Neural crest cell (in vitro differentiated cells): ENCODE results near the gene LINGO3. TPM values are rescaled to one million over a fixed set of nuclear protein-coding genes. Genes with fewer than 3 reads are reported as not detected.
A peak's percentile ranks its signal among the peaks of the same experiment; 100 is the strongest.

Source experiments
- DNase-seq: peaks from one replicate; pipeline ENCODE4 v3.0.0; 2021; ENCODE audit warnings: low read depth, mixed read lengths, low spot score
- H3K27ac Mint-ChIP-seq: one replicate; pipeline ENCODE4 v1.8.0; 2021; ENCODE audit warnings: mild to moderate bottlenecking, mixed read lengths; ENCODE audit not compliant: unreplicated experiment
- H3K27me3 Mint-ChIP-seq: 2 replicates; pipeline ENCODE4 v1.8.0; 2021; ENCODE audit warnings: low read depth, mild to moderate bottlenecking, mixed read lengths
- H3K36me3 Mint-ChIP-seq: 2 replicates; pipeline ENCODE4 v1.8.0; 2021; ENCODE audit warnings: low read depth, mild to moderate bottlenecking, mixed read lengths
- H3K4me1 Mint-ChIP-seq: 2 replicates; pipeline ENCODE4 v1.8.0; 2021; ENCODE audit warnings: mixed read lengths
- H3K4me3 Mint-ChIP-seq: one replicate; pipeline ENCODE4 v1.8.0; 2021; ENCODE audit warnings: mild to moderate bottlenecking, mixed read lengths
- H3K9me3 Mint-ChIP-seq: 2 replicates; pipeline ENCODE4 v1.8.0; 2021; ENCODE audit warnings: mixed read lengths
- total RNA-seq: library from RNA; stranded (reverse); gene quantifications from 2 replicates; pipeline ENCODE4 v1.2.1, GENCODE V29; 2021
- TF ChIP-seq, protein P1 (sequence below): fragments of 200-600 bp; sonication (generic); conservative IDR thresholded peaks from 2 replicates; pipeline ENCODE4 v1.5.0; 2021; ENCODE audit warnings: antibody characterized with exemption, mild to moderate bottlenecking

Gene LINGO3
- total RNA-seq, 1 donor from 2014 or later = not detected

DNA sequence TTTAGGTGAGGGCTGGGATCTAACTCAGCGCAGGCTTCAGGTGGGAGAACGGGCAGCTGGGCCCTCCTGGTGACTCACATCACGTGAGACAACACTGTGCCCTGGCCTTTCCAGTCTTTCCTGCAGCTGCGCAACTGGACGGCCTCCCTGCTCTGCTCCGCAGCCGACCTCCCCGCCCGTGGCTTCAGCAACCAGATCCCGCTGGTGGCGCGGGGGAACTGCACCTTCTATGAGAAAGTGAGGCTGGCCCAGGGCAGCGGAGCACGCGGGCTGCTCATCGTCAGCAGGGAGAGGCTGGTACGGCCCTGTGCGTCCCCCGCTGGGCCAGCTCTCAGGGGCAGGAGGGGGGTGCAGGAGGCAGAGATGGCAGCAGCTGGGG is 29.4 kb upstream of the LINGO3 start:
- Mint-ChIP-seq H3K4me1 (peaks cover 26% of the 10 kb centered on the region), H3K27me3 (no peaks in the 10 kb centered on the region), H3K4me3 (peak overlapping the region; percentile 66), H3K9me3 (peaks cover 5% of the 10 kb centered on the region), H3K27ac (peak overlapping the region; percentile 50), H3K36me3 (peaks cover 9% of the 10 kb centered on the region)
- peak; percentile 69 for DNase-seq
- TF ChIP-seq, protein P1, sequence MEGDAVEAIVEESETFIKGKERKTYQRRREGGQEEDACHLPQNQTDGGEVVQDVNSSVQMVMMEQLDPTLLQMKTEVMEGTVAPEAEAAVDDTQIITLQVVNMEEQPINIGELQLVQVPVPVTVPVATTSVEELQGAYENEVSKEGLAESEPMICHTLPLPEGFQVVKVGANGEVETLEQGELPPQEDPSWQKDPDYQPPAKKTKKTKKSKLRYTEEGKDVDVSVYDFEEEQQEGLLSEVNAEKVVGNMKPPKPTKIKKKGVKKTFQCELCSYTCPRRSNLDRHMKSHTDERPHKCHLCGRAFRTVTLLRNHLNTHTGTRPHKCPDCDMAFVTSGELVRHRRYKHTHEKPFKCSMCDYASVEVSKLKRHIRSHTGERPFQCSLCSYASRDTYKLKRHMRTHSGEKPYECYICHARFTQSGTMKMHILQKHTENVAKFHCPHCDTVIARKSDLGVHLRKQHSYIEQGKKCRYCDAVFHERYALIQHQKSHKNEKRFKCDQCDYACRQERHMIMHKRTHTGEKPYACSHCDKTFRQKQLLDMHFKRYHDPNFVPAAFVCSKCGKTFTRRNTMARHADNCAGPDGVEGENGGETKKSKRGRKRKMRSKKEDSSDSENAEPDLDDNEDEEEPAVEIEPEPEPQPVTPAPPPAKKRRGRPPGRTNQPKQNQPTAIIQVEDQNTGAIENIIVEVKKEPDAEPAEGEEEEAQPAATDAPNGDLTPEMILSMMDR = peak; percentile 58

DNA sequence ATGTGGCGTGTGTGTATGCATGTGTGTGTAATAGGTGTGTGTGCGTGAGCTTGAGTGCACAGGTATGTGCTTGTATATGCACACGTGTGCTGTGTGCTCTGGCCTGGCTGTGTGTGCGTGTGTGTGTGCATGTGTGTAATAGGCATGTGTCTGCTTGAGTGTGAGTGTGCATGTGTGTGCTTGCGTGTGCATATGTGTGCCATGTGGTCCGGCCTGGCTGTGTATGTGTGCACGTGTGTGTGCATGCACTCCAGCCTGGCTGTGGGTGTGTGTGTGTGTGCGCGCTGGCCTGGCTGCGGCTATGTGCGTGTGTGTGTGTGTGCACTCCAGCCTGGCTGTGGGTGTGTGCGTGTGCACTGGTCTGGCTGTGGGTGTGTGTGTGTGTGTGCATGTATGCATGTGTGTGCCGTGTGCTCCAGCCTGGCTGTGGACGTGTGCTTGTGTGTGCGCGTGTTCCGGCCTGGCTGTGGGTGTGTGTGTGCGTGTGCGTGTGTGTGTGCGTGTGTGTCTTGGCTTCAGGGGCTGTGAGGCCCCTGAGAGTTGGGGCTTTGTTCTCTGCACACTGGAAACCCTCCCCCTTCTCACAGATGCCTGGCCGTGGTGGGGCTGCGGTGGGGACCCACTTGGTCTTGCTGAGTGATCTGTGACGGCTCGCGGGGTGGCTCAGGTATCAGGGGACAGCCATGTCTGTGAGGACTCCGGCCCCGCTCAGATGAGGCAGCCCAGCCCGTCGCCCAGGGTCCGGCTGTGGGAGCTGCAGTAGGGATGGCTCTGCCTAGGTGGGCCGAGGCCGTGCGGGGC is 28.8 kb upstream of the LINGO3 start:
- no peak for DNase-seq
- peaks cover 9% of the 10 kb centered on the region for H3K36me3 Mint-ChIP-seq
- H3K9me3 Mint-ChIP-seq = peaks cover 5% of the 10 kb centered on the region
- peak overlapping the region; percentile 66 for H3K4me3 Mint-ChIP-seq
- peak overlapping the region; percentile 53 for H3K27ac Mint-ChIP-seq
- H3K27me3 Mint-ChIP-seq = no peaks in the 10 kb centered on the region
- TF ChIP-seq, protein P1 = no peak
- H3K4me1 Mint-ChIP-seq = peaks cover 26% of the 10 kb centered on the region

DNA sequence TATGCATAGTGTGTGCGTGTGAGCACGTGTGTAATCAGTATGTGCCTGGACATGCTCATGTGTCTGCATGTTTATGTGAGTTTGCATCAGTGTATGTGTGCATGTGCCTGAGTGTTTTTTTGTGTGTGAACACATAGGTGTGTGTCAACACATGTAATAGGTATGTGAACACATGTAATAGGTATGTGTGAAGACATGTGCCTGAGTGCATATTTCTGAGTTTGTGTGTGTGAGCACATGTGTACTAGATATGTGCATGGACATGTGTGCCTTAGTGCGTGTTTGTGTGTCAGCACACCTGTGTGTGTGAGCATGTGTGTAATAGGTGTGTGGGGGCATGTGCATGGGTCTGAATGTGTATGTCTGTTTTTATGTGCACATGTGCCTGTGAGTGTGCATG is 27.9 kb upstream of the LINGO3 start:
- Mint-ChIP-seq H3K9me3 (peaks cover 5% of the 10 kb centered on the region), H3K4me1 (peaks cover 34% of the 10 kb centered on the region), H3K27me3 (no peaks in the 10 kb centered on the region), H3K27ac (peak overlapping the region; percentile 28), H3K36me3 (peaks cover 9% of the 10 kb centered on the region), H3K4me3 (peak overlapping the region; percentile 24)
- DNase-seq = no peak
- TF ChIP-seq, protein P1 = no peak

DNA sequence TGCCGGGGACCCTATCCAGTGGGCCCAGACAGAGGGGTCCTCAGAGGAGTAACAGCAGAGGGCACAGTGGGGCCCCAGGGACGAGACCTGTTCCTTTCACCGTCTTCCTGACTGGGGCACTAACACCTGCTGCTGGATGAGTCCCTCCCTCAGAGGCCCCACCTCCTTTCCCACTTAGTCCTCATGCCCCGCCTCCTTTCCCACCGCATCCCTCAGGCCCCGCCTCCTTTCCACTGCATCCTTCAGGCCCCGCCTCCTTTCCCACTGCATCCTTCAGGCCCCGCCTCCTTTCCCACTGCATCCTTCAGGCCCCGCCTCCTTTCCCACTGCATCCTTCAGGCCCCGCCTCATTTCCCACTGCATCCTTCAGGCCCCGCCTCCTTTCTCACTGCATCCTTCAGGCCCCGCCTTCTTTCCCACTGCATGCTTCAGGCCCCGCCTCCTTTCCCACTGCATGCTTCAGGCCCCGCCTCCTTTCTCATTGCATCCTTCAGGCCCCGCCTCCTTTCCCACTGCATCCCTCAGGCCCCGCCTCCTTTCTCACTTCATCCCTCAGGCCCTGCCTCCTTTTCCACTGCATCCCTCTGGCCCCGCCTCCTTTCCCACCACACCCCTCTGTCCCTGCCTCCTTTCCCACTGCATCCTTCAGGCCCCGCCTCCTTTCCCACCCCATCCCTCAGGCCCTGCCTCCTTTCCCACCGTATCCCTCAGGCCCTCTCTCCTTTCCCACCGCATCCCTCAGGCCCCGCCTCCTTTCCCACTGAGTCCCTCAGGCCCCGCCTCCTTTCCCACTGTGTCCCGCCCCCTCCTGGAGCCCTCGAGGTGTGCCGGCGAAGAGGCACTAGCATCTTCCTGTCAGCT is 27.3 kb upstream of the LINGO3 start:
- peak overlapping the region; percentile 28 for H3K27ac Mint-ChIP-seq
- H3K4me1 Mint-ChIP-seq = peaks cover 41% of the 10 kb centered on the region

DNA sequence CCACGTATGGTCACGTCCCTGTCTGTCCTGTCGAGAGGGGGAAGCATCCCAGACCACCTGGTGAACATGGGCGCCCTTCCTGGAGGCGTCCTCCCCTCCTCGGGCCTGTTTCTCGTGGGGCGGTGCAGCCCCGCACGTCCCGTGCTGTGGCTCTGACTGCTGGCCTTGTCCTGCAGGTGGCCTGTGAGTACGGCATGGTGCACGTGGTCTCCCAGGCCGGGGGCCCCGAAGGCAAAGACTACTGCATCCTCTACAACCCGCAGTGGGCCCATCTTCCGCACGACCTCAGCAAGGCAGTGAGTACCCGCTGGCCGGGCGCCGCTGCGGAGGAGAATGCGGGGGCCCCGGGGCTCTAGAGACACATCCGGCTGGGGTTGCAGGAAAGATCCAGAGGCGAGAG is 26.5 kb upstream of the LINGO3 start:
- Mint-ChIP-seq H3K9me3 (peaks cover 5% of the 10 kb centered on the region), H3K27ac (no peak overlapping the region), H3K4me3 (no peak overlapping the region), H3K36me3 (peaks cover 9% of the 10 kb centered on the region), H3K27me3 (peaks cover 1% of the 10 kb centered on the region), H3K4me1 (peaks cover 48% of the 10 kb centered on the region)
- TF ChIP-seq, protein P1 = no peak
- no peak for DNase-seq

More for the DNA sequence above, 27.3 kb upstream of the LINGO3 start:
- Mint-ChIP-seq H3K27me3 (no peaks in the 10 kb centered on the region), H3K4me3 (peak overlapping the region; percentile 24), H3K9me3 (peaks cover 5% of the 10 kb centered on the region), H3K36me3 (peaks cover 9% of the 10 kb centered on the region)
- no peak for DNase-seq
- TF ChIP-seq, protein P1 = no peak
